Measurements from ENCODE around the gene SLC23A3. TPM values are rescaled to one million over a fixed set of nuclear protein-coding genes. Genes with fewer than 3 reads are reported as not detected.

Gene SLC23A3
- polyA plus RNA-seq, 6 donors from 2014 or later: 0.18 to 0.24 TPM; not detected in 4

- DNase-seq: peak; percentile 21
- no peaks in the 10 kb centered on the region for H3K9me3 Mint-ChIP-seq
- peak; percentile 44 to 49 for ATAC-seq (ENCODE audit: low read depth in 2 of 2)
- H3K27ac Mint-ChIP-seq: peak overlapping the region in 2 of 6 donors; percentile 56 to 74
- no peak overlapping the region for H3K4me3 Mint-ChIP-seq
- no peaks in the 10 kb centered on the region for H3K27me3 Mint-ChIP-seq
- no peaks in the 10 kb centered on the region for H3K36me3 Mint-ChIP-seq
- peaks cover 5 to 37% (median 17%) of the 10 kb centered on the region in 3 donors for H3K4me1 Mint-ChIP-seq
These were observed 50.3 kb downstream of the SLC23A3 start for GRCh38 chr2:219119422-219120043.

GRCh38 chr2:219118504-219118903 is 51.3 kb downstream of the SLC23A3 start:
- ATAC-seq (ENCODE audit: low read depth in 2 of 2) (no peak), DNase-seq (no peak)
- H3K36me3 Mint-ChIP-seq: no peaks in the 10 kb centered on the region
- peaks cover 5 to 34% (median 19%) of the 10 kb centered on the region in 3 donors for H3K4me1 Mint-ChIP-seq
- no peaks in the 10 kb centered on the region for H3K27me3 Mint-ChIP-seq
- H3K9me3 Mint-ChIP-seq: no peaks in the 10 kb centered on the region
- no peak overlapping the region for H3K4me3 Mint-ChIP-seq
- no peak overlapping the region for H3K27ac Mint-ChIP-seq

DNA sequence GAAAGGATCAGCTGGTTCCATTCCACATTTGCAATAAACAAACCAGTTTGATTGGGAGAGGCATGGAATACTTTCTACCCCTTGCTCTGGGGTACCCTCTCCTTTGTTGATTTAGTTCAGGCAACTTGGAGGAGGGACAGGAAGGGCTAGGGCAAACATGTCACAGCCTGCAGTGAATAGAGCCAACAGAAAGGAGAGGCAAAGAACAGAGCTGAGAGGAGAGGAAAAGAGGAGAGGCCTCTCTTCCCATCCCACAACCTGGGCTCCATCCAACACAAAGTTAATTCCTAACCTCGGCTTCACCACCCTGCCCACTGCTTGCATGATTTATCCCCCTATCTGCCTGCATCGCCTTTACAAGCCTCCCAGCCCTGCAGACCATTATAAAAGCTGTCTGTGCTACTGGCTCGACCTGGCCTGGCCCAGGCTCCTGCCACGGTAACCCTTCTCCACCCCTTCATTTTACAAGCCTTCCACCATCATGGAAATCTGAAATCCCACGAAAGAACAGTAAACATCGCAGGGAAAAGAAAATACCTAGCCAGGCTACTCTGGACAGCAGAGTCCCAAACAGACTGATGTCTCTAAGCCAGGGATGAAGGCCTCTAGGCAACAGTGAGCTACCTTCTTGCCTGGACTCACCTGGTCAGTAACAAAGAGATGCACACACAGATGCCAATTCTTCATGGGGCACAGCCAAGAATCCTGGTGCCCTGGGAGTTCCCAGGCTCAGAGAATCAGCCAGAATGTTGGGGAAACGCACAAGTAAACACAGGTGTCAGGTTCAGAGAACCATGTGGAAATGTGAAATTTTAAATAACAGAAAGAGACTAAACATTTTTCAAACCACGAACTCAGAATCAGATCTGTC is 52.8 kb downstream of the SLC23A3 start:
- DNase-seq (no peak), ATAC-seq (ENCODE audit: low read depth in 2 of 2) (no peak)
- Mint-ChIP-seq H3K9me3 (no peaks in the 10 kb centered on the region), H3K4me1 (peaks cover 5 to 27% (median 19%) of the 10 kb centered on the region in 3 donors), H3K4me3 (no peak overlapping the region), H3K36me3 (no peaks in the 10 kb centered on the region), H3K27ac (peak overlapping the region in 3 of 6 donors; percentile 82 to 89 (median 88)), H3K27me3 (no peaks in the 10 kb centered on the region)

- Mint-ChIP-seq H3K4me1 (peaks cover 0 to 16% (median 11%) of the 10 kb centered on the region in 3 donors), H3K9me3 (no peaks in the 10 kb centered on the region), H3K4me3 (no peak overlapping the region), H3K27me3 (no peaks in the 10 kb centered on the region), H3K36me3 (no peaks in the 10 kb centered on the region), H3K27ac (no peak overlapping the region)
- DNase-seq (no peak), ATAC-seq (ENCODE audit: low read depth in 2 of 2) (no peak)
These were observed 57.0 kb downstream of the SLC23A3 start for GRCh38 chr2:219112651-219113338.

DNA sequence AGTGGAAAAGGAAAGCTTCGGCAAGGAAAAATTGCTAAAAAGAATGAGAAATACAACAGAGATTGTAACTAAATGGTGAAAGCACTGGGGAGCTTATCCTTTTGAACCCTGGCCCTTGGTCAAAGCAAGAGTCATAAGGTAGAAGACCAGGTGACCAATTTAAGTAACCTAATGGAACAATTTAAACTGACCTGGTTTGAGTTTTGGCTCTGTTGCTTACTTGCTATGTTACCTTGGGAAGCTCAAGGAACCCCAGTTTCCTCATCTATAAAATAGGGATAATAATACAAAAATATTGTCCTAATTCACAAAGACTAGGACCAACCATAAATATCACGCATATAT is 57.8 kb downstream of the SLC23A3 start:
- peaks cover 0 to 1% of the 10 kb centered on the region in 2 donors for H3K36me3 Mint-ChIP-seq
- H3K4me3 Mint-ChIP-seq: no peak overlapping the region
- no peak overlapping the region for H3K27ac Mint-ChIP-seq
- H3K27me3 Mint-ChIP-seq: no peaks in the 10 kb centered on the region
- H3K9me3 Mint-ChIP-seq: no peaks in the 10 kb centered on the region
- DNase-seq (no peak), ATAC-seq (ENCODE audit: low read depth in 2 of 2) (no peak)
- H3K4me1 Mint-ChIP-seq: peaks cover 0 to 16% (median 10%) of the 10 kb centered on the region in 3 donors

Other genes with a start within 250 kb of the SLC23A3 start
- not detected for gene CDK5R2, start 210.4 kb downstream of the SLC23A3 start, polyA plus RNA-seq (ENCODE audit: low read depth in 6 of 6)
- gene FEV, start 184.8 kb downstream of the SLC23A3 start, polyA plus RNA-seq (ENCODE audit: low read depth in 6 of 6): not detected
- not detected for gene CRYBA2, start 176.6 kb downstream of the SLC23A3 start, polyA plus RNA-seq (ENCODE audit: low read depth in 6 of 6)
- not detected for gene CFAP65, start 128.5 kb downstream of the SLC23A3 start, polyA plus RNA-seq (ENCODE audit: low read depth in 6 of 6)
- gene IHH, start 109.1 kb downstream of the SLC23A3 start, polyA plus RNA-seq (ENCODE audit: low read depth in 6 of 6): not detected
- gene NHEJ1, start 9.2 kb downstream of the SLC23A3 start, polyA plus RNA-seq (ENCODE audit: low read depth in 6 of 6): 10 to 100 TPM; 24.8 to 31.5 (median 27.7) TPM
- 100 to 1,000 TPM; 112 to 157 (median 133) TPM for gene CNPPD1, start 6.9 kb upstream of the SLC23A3 start, polyA plus RNA-seq (ENCODE audit: low read depth in 6 of 6)
- 100 to 1,000 TPM in 1 of 6 donors, 10 to 100 TPM in 5; 54.7 to 113 (median 62.7) TPM for gene RETREG2, start 8.2 kb upstream of the SLC23A3 start, polyA plus RNA-seq (ENCODE audit: low read depth in 6 of 6)
- gene ZFAND2B, start 36.8 kb upstream of the SLC23A3 start, polyA plus RNA-seq (ENCODE audit: low read depth in 6 of 6): 10 to 100 TPM; 50.7 to 77.7 (median 57.9) TPM
- gene ABCB6, start 48.9 kb upstream of the SLC23A3 start, polyA plus RNA-seq (ENCODE audit: low read depth in 6 of 6): 1 to 10 TPM in 5 of 6 donors, not detected in 1; 2.1 to 6.4 (median 3.2) TPM
- gene ATG9A, start 59.6 kb upstream of the SLC23A3 start, polyA plus RNA-seq (ENCODE audit: low read depth in 6 of 6): 10 to 100 TPM; 12.6 to 25.4 (median 18.1) TPM
- gene ANKZF1, start 59.8 kb upstream of the SLC23A3 start, polyA plus RNA-seq (ENCODE audit: low read depth in 6 of 6): 10 to 100 TPM; 22.4 to 45.5 (median 25.4) TPM
- 1 to 10 TPM in 2 of 6 donors, under 1 TPM in 3, not detected in 1; 0.24 to 1.5 (median 1.00) TPM for gene GLB1L, start 75.4 kb upstream of the SLC23A3 start, polyA plus RNA-seq (ENCODE audit: low read depth in 6 of 6)
- 10 to 100 TPM; 14.7 to 28.3 (median 21.9) TPM for gene STK16, start 75.5 kb upstream of the SLC23A3 start, polyA plus RNA-seq (ENCODE audit: low read depth in 6 of 6)
- not detected for gene TUBA4B, start 83.2 kb upstream of the SLC23A3 start, polyA plus RNA-seq (ENCODE audit: low read depth in 6 of 6)
- 100 to 1,000 TPM; 129 to 165 (median 149) TPM for gene TUBA4A, start 83.9 kb upstream of the SLC23A3 start, polyA plus RNA-seq (ENCODE audit: low read depth in 6 of 6)
- gene DNAJB2, start 109.3 kb upstream of the SLC23A3 start, polyA plus RNA-seq (ENCODE audit: low read depth in 6 of 6): 10 to 100 TPM in 1 of 6 donors, 1 to 10 TPM in 5; 1.1 to 12.9 (median 8.8) TPM
- gene PTPRN, start 139.4 kb upstream of the SLC23A3 start, polyA plus RNA-seq (ENCODE audit: low read depth in 6 of 6): under 1 TPM in 4 of 6 donors, not detected in 2; 0.29 to 0.80 (median 0.59) TPM
- not detected for gene RESP18, start 162.7 kb upstream of the SLC23A3 start, polyA plus RNA-seq (ENCODE audit: low read depth in 6 of 6)
- 10 to 100 TPM; 49.4 to 78.6 (median 56.3) TPM for gene DNPEP, start 217.9 kb upstream of the SLC23A3 start, polyA plus RNA-seq (ENCODE audit: low read depth in 6 of 6)
- not detected for gene DES, start 248.3 kb upstream of the SLC23A3 start, polyA plus RNA-seq (ENCODE audit: low read depth in 6 of 6)